Measurements from ENCODE around the gene SGPL1.

DNA sequence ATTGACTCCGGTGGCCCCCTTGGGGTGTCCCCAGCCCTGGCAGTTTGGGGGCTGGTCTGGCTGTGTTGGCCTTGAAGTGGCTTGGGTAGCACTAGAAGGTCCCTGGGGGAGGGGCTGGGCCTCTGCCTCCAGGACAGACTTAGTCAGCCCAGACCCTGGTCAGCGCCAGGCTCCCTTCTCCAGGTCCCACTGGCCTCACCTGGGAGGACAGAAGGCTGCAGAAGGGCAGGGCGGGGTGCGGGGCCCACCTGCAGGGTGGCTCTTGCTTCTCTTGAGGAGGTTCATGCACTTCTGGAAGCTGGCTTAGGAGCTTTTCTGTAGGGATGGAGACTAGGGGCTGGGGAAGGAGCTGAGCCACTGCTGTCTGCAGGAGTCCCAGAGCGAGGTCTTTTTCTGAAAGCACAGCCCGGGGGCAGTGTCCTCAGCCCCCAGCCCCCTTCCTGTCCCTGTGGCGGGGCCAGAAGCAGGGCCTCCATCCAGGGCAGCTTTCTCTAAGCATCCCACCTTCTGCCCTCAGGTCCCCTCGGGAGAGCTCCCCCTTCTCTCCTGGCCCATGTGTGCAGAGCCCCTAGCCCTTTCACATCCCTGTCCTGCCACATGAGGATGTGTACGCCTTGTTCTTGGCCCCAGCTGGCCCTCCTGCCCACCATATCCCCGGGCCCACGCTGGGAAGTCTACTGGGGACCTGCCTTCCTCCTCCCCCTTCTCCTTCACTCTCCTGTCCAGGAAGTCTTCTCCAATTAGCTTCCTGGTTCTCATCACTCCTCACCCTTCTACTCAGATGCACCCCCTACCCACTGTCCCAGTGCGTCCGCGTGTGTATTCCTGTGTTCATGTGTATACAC is 41.6 kb upstream of the SGPL1 start:
- TF ChIP-seq POLR2AphosphoS5 (IDR thresholded peaks at IDR 0.05; ENCODE audit: low read depth, low read length) (no peak), POLR2A (IDR thresholded peaks at IDR 0.05; ENCODE audit: low read depth, low read length) (no peak), POU2F2 (IDR thresholded peaks at IDR 0.05; ENCODE audit: low read depth, low read length) (no peak), TAF1 (IDR thresholded peaks at IDR 0.05; ENCODE audit: low read depth, low read length) (no peak)

Measured in GM12891 (cell line).